Right atrium auricular region (tissue), 2 donors: ENCODE measurements around the gene KRTAP20-3. TPM values are rescaled to one million over a fixed set of nuclear protein-coding genes. Genes with fewer than 3 reads are reported as not detected.

Experiments used
- DNase-seq: peaks from one replicate; pipeline ENCODE4 v3.0.0-alpha.2; 2019; ENCODE audit warnings: low spot score
- H3K27ac ChIP-seq, 2 donors: fragments of 200-600 bp; sonication (generic); 1 replicate in 1 of 2; 2 replicates in 1 of 2; pipeline ENCODE4 v1.5.1; 2016 to 2019
- H3K27me3 ChIP-seq, 2 donors: fragments of 200-600 bp; sonication (generic); one replicate each; pipeline versions ENCODE4 v1.5.1 to v1.6.0; 2017 to 2019
- H3K36me3 ChIP-seq: fragments of 200-600 bp; sonication (generic); one replicate; pipeline ENCODE4 v1.5.1; 2016
- H3K4me1 ChIP-seq, 2 donors: fragments of 200-600 bp; sonication (generic); one replicate each; pipeline versions ENCODE4 v1.5.1 to v1.6.0; 2017 to 2019
- H3K4me3 ChIP-seq, 2 donors: fragments of 200-600 bp; sonication (generic); 1 replicate in 1 of 2; 2 replicates in 1 of 2; pipeline ENCODE4 v1.5.1; 2017 to 2019; ENCODE audit warnings: mild to moderate bottlenecking in 1 of 2, moderate library complexity in 1 of 2
- H3K9me3 ChIP-seq, 2 donors: fragments of 200-600 bp; sonication (generic); one replicate each; pipeline ENCODE4 v1.5.1; 2019
- CTCF ChIP-seq, 2 donors: fragments of 200-600 bp; sonication (generic); IDR thresholded peaks; one replicate each; pipeline ENCODE4 v1.5.1; 2019; ENCODE audit warnings: antibody characterized with exemption in 2 of 2
- total RNA-seq, 2 donors: library from RNA; depleted of rRNA; stranded (reverse); fragments of >200 nt; gene quantifications; one replicate each; pipeline ENCODE4 v1.1.0, GENCODE V29; 2016

Gene KRTAP20-3
- total RNA-seq, 2 donors from 2014 or later = not detected

- DNase-seq = no peak
- Histone ChIP-seq H3K27ac (no peak overlapping the region), H3K4me1 (no peaks in the 10 kb centered on the region), H3K9me3 (no peaks in the 10 kb centered on the region), H3K27me3 (no peaks in the 10 kb centered on the region), H3K36me3 (no peaks in the 10 kb centered on the region), H3K4me3 (no peak overlapping the region)
- no peak for TF ChIP-seq CTCF (IDR thresholded peaks at IDR 0.05)
Observed at GRCh38 chr21:30680586-30680985, 37.9 kb downstream of the KRTAP20-3 start.

GRCh38 chr21:30684506-30684905 lies 41.8 kb downstream of the KRTAP20-3 start:
- Histone ChIP-seq H3K36me3 (no peaks in the 10 kb centered on the region), H3K27me3 (no peaks in the 10 kb centered on the region), H3K4me3 (no peak overlapping the region), H3K27ac (no peak overlapping the region), H3K4me1 (no peaks in the 10 kb centered on the region), H3K9me3 (no peaks in the 10 kb centered on the region)
- no peak for TF ChIP-seq CTCF (IDR thresholded peaks at IDR 0.05)
- DNase-seq = no peak

GRCh38 chr21:30689822-30690221 lies 47.2 kb downstream of the KRTAP20-3 start:
- H3K27ac ChIP-seq = no peak overlapping the region
- H3K27me3 ChIP-seq = no peaks in the 10 kb centered on the region
- H3K4me3 ChIP-seq = no peak overlapping the region
- no peak for DNase-seq
- no peak for TF ChIP-seq CTCF (IDR thresholded peaks at IDR 0.05)
- H3K36me3 ChIP-seq = no peaks in the 10 kb centered on the region
- no peaks in the 10 kb centered on the region for H3K4me1 ChIP-seq
- H3K9me3 ChIP-seq = peaks cover 0 to 12% of the 10 kb centered on the region in 2 donors

Other genes with a start within 250 kb of the KRTAP20-3 start
- gene KRTAP13-1, start 246.8 kb upstream of the KRTAP20-3 start, total RNA-seq = not detected
- not detected for gene KRTAP13-3, start 216.9 kb upstream of the KRTAP20-3 start, total RNA-seq
- gene KRTAP13-4, start 212.6 kb upstream of the KRTAP20-3 start, total RNA-seq = not detected
- not detected for gene KRTAP15-1, start 202.6 kb upstream of the KRTAP20-3 start, total RNA-seq
- not detected for gene KRTAP19-1, start 162.5 kb upstream of the KRTAP20-3 start, total RNA-seq
- not detected for gene KRTAP19-2, start 155.4 kb upstream of the KRTAP20-3 start, total RNA-seq
- gene KRTAP19-3, start 150.9 kb upstream of the KRTAP20-3 start, total RNA-seq = not detected
- gene KRTAP19-4, start 145.7 kb upstream of the KRTAP20-3 start, total RNA-seq = not detected
- not detected for gene KRTAP19-5, start 140.7 kb upstream of the KRTAP20-3 start, total RNA-seq
- gene KRTAP19-6, start 101.0 kb upstream of the KRTAP20-3 start, total RNA-seq = not detected
- not detected for gene KRTAP19-7, start 81.5 kb upstream of the KRTAP20-3 start, total RNA-seq
- not detected for gene KRTAP22-2, start 52.5 kb upstream of the KRTAP20-3 start, total RNA-seq
- not detected for gene KRTAP6-3, start 50.4 kb upstream of the KRTAP20-3 start, total RNA-seq
- not detected for gene KRTAP6-2, start 44.0 kb upstream of the KRTAP20-3 start, total RNA-seq
- gene KRTAP22-1, start 41.8 kb upstream of the KRTAP20-3 start, total RNA-seq = not detected
- not detected for gene KRTAP6-1, start 28.9 kb upstream of the KRTAP20-3 start, total RNA-seq
- not detected for gene KRTAP20-1, start 26.4 kb upstream of the KRTAP20-3 start, total RNA-seq
- not detected for gene KRTAP20-4, start 22.2 kb upstream of the KRTAP20-3 start, total RNA-seq
- not detected for gene KRTAP20-2, start 7.7 kb upstream of the KRTAP20-3 start, total RNA-seq
- gene KRTAP21-3, start 75.9 kb downstream of the KRTAP20-3 start, total RNA-seq = not detected
- gene KRTAP21-2, start 104.4 kb downstream of the KRTAP20-3 start, total RNA-seq = not detected
- not detected for gene KRTAP21-1, start 112.6 kb downstream of the KRTAP20-3 start, total RNA-seq
- gene KRTAP8-1, start 170.4 kb downstream of the KRTAP20-3 start, total RNA-seq = not detected
- gene KRTAP7-1, start 186.9 kb downstream of the KRTAP20-3 start, total RNA-seq = not detected
- gene KRTAP11-1, start 238.7 kb downstream of the KRTAP20-3 start, total RNA-seq = not detected